ENCODE measurements around the gene C1S.
"Not testable (repeated sequence)": the region's sequence is repeated elsewhere in the genome, so short reads cannot be mapped to it uniquely, and the experiment has no call there.

Gene C1S

DNA sequence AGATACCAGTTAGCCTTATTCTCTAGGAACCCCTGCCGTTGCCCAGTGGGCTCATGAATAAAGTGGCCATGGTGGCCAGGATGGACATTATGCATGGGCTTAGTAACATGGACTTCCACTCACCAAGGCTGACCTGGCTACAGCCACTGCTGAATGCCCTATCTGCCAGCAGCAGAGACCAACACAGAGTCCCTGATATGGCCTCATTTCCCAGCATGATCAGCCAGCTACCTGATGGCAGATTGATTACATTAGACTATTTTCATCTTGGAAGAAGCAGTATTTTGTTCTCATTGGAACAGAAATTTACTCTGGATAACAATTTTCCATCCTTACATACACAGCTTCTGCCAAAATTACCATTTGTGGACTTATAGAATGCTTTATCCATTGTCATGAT lies 26.1 kb upstream of the C1S start:
- no peak for DNase-seq (ENCODE audit: low spot score)
- TF ChIP-seq, protein P1, sequence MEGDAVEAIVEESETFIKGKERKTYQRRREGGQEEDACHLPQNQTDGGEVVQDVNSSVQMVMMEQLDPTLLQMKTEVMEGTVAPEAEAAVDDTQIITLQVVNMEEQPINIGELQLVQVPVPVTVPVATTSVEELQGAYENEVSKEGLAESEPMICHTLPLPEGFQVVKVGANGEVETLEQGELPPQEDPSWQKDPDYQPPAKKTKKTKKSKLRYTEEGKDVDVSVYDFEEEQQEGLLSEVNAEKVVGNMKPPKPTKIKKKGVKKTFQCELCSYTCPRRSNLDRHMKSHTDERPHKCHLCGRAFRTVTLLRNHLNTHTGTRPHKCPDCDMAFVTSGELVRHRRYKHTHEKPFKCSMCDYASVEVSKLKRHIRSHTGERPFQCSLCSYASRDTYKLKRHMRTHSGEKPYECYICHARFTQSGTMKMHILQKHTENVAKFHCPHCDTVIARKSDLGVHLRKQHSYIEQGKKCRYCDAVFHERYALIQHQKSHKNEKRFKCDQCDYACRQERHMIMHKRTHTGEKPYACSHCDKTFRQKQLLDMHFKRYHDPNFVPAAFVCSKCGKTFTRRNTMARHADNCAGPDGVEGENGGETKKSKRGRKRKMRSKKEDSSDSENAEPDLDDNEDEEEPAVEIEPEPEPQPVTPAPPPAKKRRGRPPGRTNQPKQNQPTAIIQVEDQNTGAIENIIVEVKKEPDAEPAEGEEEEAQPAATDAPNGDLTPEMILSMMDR (IDR thresholded peaks at IDR 0.05; ENCODE audit: extremely low read depth, missing control alignments) = no peak

DNA sequence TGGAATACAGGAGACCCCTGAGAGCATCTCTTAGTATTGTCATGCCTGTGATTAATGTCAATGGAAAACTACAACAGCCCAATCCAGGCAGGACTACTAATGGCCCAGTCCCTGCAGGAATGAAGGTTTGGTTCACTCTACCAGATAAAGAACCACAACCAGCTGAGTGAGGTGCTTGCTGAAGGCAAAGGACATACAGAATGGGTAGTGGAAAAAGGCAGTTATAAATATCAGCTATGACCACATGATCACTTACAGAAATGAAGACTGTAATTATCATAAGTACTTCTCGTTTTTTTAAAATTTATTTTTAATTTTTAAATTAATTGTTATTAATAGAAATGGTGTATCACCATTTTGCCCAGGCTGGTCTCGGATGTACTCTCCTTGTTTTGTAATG lies 25.1 kb upstream of the C1S start:
- no peak for DNase-seq (ENCODE audit: low spot score)
- TF ChIP-seq, protein P1 (IDR thresholded peaks at IDR 0.05; ENCODE audit: extremely low read depth, missing control alignments) = no peak

DNA sequence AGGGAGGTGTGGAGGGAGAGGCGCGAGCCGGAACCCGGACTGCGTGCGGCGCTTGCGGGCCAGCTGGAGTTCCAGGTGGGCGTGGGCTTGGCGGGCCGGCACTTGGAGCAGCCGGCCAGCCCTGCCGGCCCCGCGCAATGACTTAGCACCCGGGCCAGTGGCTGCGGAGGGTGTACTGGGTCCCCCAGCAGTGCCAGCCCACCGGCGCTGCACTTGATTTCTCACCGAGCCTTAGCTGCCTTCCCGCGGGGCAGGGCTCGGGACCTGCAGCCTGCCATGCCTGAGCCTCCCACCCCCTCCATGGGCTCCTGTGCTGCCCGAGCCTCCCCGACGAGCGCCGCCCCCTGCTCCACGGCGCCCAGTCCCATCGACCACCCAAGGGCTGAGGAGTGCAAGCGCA lies 23.1 kb upstream of the C1S start:
- DNase-seq (ENCODE audit: low spot score) = not testable (repeated sequence)

DNA sequence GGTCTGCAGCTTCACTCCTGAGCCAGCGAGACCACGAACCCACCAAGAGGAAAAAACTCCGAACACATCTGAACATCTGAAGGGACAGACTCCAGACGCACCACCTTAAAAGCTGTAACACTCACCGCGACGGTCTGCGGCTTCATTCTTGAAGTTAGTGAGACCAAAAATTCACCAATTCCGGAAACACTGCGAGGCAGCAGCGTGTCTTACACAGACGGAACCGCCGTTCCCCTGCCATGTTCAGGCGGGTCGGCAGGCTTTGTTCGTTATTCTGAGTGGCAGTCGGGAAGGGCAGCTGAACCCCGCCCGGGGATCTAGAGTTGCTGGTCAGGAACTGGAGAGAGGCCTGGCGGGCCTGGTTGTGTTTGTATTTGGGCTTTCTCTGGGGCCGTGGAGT lies 21.9 kb upstream of the C1S start:
- DNase-seq (ENCODE audit: low spot score) = no peak
- TF ChIP-seq, protein P1 (IDR thresholded peaks at IDR 0.05; ENCODE audit: extremely low read depth, missing control alignments) = no peak

DNA sequence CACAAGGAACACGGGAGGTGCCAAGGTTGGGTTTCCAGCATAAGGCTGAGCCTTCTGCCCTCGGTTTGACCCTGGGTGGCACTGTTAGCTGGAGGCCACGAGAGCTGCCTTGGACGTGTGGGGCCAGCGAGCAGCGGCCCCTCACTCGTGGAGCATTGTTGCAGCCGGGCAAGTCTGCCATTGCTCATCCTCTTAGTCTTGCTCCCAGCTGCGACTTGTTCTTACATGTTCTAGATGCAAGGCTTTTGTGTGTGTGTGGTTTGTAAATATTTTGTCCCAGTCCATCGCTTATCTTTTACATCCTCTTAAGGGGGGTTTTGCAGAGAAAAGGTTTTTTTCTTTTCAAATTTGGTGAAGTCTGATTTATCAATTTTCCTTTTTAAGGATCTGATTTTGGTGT lies 21.1 kb upstream of the C1S start:
- TF ChIP-seq, protein P1 (IDR thresholded peaks at IDR 0.05; ENCODE audit: extremely low read depth, missing control alignments) = no peak
- no peak for DNase-seq (ENCODE audit: low spot score)

DNA sequence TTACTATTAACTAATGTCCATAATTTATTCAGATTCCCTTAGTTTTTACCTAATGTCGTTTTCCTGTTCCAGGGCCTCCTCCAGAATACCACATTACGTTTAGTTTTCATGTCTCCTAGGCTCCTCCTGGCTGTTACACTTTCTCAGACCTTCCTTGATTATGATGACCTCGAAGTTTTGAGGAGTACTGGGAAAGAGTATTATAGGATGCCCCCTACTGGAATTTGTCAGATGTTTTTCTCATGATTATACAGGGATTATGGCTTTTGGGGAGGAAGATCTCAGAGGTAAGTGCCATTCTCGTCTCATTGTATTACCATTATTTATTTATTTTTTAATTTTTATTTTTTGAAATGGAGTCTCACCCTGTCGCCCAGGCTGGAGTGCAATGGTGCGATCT lies 17.7 kb upstream of the C1S start:
- TF ChIP-seq, protein P1 (IDR thresholded peaks at IDR 0.05; ENCODE audit: extremely low read depth, missing control alignments) = no peak
- DNase-seq (ENCODE audit: low spot score) = no peak

DNA sequence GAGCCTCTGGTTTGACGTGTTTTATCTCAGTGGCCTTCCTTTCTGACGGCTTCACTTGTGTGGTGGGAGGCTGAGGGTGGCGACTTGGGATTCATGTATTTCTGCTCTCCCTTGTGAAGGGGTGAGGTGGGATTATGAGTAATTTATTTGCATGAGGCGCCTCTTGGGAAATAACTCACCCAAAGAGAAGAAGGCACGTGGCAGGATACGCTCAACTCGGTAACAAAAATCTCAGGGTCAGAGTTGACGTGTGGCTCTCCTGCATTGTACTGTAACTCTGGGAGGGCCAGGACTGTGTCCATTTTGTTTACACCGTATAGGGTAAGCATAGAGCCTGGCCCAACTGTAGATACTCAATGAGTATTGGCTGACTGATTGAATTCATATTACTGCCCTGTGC lies 14.6 kb upstream of the C1S start:
- TF ChIP-seq, protein P1 (IDR thresholded peaks at IDR 0.05; ENCODE audit: extremely low read depth, missing control alignments) = no peak
- no peak for DNase-seq (ENCODE audit: low spot score)

DNA sequence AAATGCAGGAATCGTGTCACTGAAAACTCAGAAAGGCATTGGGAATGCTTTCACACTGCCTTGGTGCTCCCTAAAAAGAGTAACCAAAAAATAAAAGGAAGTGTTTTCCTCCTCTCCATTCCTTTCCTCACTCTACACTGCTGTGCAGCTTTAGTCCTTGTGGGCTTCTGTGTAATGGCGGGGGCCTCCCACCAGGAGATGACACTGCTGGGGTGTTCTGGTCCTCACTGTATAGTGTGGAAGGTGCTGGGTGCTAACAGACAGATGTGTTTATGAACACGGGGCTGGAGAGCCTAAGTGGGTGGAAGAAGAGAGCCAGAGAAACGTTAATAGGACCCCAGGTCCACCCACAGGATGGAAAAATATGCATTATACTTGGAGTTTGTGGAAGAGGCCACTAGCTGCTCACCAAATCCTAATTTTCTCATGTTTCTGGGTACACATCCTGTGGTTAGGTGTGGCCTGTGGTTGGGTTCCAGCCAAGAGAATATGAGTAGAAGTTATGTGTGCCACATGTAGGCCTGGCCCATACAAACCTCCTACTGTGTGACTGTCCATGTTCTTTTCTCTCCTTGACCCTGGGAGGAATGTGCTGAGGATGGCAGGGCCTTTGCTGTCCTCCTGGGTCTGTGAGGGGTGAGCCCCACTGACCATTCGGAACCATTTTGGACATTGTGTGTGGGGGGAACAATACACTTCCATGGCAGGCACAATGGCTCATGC lies 14.0 kb upstream of the C1S start:
- DNase-seq (ENCODE audit: low spot score) = no peak
- TF ChIP-seq, protein P1 (IDR thresholded peaks at IDR 0.05; ENCODE audit: extremely low read depth, missing control alignments) = no peak

All from GM20000 (cell line).